Transverse colon (tissue), 4 donors: ENCODE results near the gene THOC7. TPM values are rescaled to one million over a fixed set of nuclear protein-coding genes. Genes with fewer than 3 reads are reported as not detected.

Source experiments
- DNase-seq: peaks from one replicate; pipeline ENCODE4 v3.0.0-alpha.2; 2019
- H3K27ac ChIP-seq, 4 donors: fragments of 200-600 bp; sonication (generic); 2 replicates each; pipeline ENCODE4 v1.5.1; 2016 to 2018; ENCODE audit warnings: inconsistent platforms in 4 of 4
- H3K27me3 ChIP-seq: fragments of 200-600 bp; sonication (generic); 2 replicates; pipeline ENCODE4 v1.5.1; 2017; ENCODE audit warnings: inconsistent platforms
- H3K36me3 ChIP-seq, 4 donors: fragments of 200-600 bp; sonication (generic); 2 replicates each; pipeline ENCODE4 v1.5.1; 2017 to 2019; ENCODE audit warnings: inconsistent platforms in 4 of 4
- H3K4me1 ChIP-seq, 4 donors: fragments of 200-600 bp; sonication (generic); 2 replicates each; pipeline ENCODE4 v1.5.1; 2017 to 2020; ENCODE audit warnings: inconsistent platforms in 4 of 4
- H3K4me3 ChIP-seq, 4 donors: fragments of 200-600 bp; sonication (generic); 1 replicate in 1 of 4; 2 replicates in 3 of 4; pipeline versions ENCODE4 v1.5.1 to v1.6.1; 2017 to 2019; ENCODE audit warnings: inconsistent platforms in 4 of 4
- H3K9me3 ChIP-seq, 2 donors: fragments of 200-600 bp; sonication (generic); 2 replicates each; pipeline ENCODE4 v1.5.1; 2017 to 2019; ENCODE audit warnings: inconsistent platforms in 2 of 2
- EP300 ChIP-seq: sonication (generic); formaldehyde crosslinking; IDR thresholded peaks from one replicate; pipeline ENCODE4 v1.6.1; 2017; ENCODE audit warnings: antibody characterized with exemption, low read depth
- POLR2A ChIP-seq: fragments of 450-650 bp; IDR thresholded peaks from one replicate; pipeline ENCODE4 v1.6.1; 2016; ENCODE audit warnings: antibody characterized with exemption, mild to moderate bottlenecking, moderate library complexity
- POLR2AphosphoS5 ChIP-seq, 3 donors: sonication (generic); formaldehyde crosslinking; IDR thresholded peaks; one replicate each; pipeline ENCODE4 v1.6.1; 2016; ENCODE audit warnings: antibody characterized with exemption in 3 of 3
- WGBS, 2 donors: methylation state at CpG; one replicate each; pipeline ENCODE4 v1.1.5; 2018; ENCODE audit warnings: low coverage in 1 of 2; 5-methylcytosine and 5-hydroxymethylcytosine counted together
- in situ Hi-C, 4 donors: fragments of 200-750 bp; cut with MboI; loops; one replicate each; pipeline versions ENCODE4 v1.15.0 to v1.15.1; 2017; ENCODE audit warnings: low sequenced_read_pairs in 3 of 4, low pct_ligation_motif_present in 1 of 4, low pct_unique_long_range_greater_than_20kb in 1 of 4
- intact Hi-C: fragments of 100-400 bp; cut with DNase I; formaldehyde crosslinking; loops from one replicate; pipeline ENCODE4 v1.15.1; 2023; ENCODE audit warnings: low total_unique reads
- total RNA-seq, 4 donors: library from RNA; depleted of rRNA; stranded (reverse); fragments of >200 nt; gene quantifications; one replicate each; pipeline ENCODE4 v1.1.0, GENCODE V29; 2016
- TF ChIP-seq, protein P1 (sequence below), 5 experiments: fragments of 200-600 bp in 3 of 5; fragments of 450-650 bp in 2 of 5; sonication (generic) in 3 of 5; IDR thresholded peaks; 1 replicate in 2 of 5; 2 replicates in 3 of 5; pipeline ENCODE4 v1.5.1; 2016 to 2017; ENCODE audit warnings: antibody characterized with exemption in 5 of 5, inconsistent platforms in 3 of 5, mild to moderate bottlenecking in 2 of 5, moderate library complexity in 1 of 5

The THOC7 gene
- total RNA-seq, 4 donors from 2014 or later = 5.2 to 54.5 (median 40.8) TPM

DNA sequence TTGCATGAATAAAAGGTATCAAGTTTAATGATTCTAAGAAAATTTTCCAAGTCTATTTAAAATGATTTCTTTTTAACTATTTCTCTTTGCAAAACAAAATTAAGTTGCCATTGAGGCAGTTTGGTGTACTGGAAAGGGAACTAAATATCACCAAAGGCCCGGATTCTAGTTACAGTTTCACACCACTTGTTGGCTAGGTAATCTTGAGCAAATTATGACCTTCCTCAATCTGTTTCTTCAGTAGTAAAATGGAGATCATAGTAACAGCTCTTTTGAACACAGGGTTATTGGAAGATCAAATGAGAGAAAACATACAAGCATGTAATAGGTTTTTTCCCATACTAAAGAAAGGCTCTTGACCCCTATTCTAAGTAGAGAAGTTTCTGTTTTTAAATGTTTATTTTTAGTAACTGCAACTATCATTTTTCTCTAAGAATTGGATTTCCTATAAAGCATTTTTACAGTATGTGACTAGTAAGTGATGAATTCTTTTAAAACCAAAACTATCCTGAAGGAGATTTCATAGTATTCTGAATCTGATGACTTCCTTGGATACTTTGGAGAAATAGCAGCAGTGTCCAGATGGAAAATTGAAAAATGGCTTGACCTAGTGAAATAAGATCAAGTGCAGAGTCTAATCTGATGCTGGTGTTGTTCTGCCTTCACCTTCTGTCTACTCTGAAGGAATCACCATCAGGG, 32.9 kb upstream of the THOC7 start:
- Histone ChIP-seq H3K4me3 (no peak overlapping the region), H3K27me3 (no peaks in the 10 kb centered on the region), H3K27ac (no peak overlapping the region), H3K9me3 (no peaks in the 10 kb centered on the region), H3K4me1 (peaks cover 0 to 17% (median 4%) of the 10 kb centered on the region in 4 donors), H3K36me3 (peaks cover 0 to 9% (median 2%) of the 10 kb centered on the region in 4 donors)
- intact Hi-C loops (no loop called here), in situ Hi-C loops (no loop called here)
- TF ChIP-seq POLR2AphosphoS5 (IDR thresholded peaks at IDR 0.05) = no peak
- 45 to 50% methylated on average over 1 of the region's 1 CpG for WGBS, 2 donors
- DNase-seq = no peak

DNA sequence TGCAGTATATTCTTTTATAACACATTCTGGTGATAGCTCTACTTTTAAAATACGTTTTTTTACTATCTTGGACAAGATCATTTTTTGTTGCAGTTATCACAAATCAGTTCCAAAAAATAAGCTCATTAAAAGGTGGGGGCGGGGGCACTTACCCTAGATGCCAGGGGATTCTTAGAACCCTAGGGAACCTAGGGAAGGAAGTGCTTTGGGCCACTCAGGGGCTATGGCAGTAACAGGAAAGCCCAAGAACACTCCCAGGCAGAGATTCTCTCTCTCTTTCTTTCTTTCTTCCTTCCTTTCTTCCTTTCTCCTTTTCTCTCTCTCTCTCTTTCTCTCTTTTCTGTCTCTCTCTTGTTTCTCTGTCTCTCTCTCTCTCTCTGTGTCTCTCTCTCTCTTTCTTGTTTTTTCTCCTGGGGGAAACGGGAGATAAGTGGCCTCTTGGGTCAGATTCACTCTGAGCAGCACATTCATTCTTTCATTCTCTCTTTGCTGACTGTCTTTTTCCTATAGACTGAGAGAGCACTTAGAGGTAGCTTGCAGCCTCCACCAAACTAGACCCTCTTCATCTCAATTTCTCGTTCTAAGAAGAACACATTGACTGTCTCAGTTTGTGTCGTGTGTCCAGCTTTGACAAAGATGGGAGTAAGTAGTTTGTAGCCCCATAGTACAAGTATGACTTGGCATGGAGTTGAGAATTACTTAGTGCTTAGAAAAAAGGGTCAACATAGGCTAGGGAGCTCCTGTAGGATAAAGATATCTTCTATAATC, 32.0 kb upstream of the THOC7 start:
- intact Hi-C loops = no loop called here
- Histone ChIP-seq H3K4me3 (no peak overlapping the region), H3K9me3 (no peaks in the 10 kb centered on the region), H3K27me3 (no peaks in the 10 kb centered on the region), H3K36me3 (peaks cover 0 to 9% (median 2%) of the 10 kb centered on the region in 4 donors), H3K27ac (no peak overlapping the region), H3K4me1 (peaks cover 0 to 17% (median 4%) of the 10 kb centered on the region in 4 donors)
- WGBS, 2 donors = 77 to 78% methylated on average over 5 of the region's 5 CpGs
- in situ Hi-C loops = no loop called here
- TF ChIP-seq POLR2AphosphoS5 (IDR thresholded peaks at IDR 0.05) (no peak), POLR2A (no peak), EP300 (no peak)
- TF ChIP-seq, protein P1, sequence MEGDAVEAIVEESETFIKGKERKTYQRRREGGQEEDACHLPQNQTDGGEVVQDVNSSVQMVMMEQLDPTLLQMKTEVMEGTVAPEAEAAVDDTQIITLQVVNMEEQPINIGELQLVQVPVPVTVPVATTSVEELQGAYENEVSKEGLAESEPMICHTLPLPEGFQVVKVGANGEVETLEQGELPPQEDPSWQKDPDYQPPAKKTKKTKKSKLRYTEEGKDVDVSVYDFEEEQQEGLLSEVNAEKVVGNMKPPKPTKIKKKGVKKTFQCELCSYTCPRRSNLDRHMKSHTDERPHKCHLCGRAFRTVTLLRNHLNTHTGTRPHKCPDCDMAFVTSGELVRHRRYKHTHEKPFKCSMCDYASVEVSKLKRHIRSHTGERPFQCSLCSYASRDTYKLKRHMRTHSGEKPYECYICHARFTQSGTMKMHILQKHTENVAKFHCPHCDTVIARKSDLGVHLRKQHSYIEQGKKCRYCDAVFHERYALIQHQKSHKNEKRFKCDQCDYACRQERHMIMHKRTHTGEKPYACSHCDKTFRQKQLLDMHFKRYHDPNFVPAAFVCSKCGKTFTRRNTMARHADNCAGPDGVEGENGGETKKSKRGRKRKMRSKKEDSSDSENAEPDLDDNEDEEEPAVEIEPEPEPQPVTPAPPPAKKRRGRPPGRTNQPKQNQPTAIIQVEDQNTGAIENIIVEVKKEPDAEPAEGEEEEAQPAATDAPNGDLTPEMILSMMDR (IDR thresholded peaks at IDR 0.05) = no peak
- DNase-seq = no peak

GRCh38 chr3:63892773-63893352, 29.3 kb upstream of the THOC7 start:
- no peak for DNase-seq
- in situ Hi-C loops = no loop called here
- Histone ChIP-seq H3K27me3 (no peaks in the 10 kb centered on the region), H3K27ac (no peak overlapping the region), H3K9me3 (no peaks in the 10 kb centered on the region), H3K4me1 (peaks cover 0 to 17% (median 4%) of the 10 kb centered on the region in 4 donors), H3K4me3 (no peak overlapping the region), H3K36me3 (no peaks in the 10 kb centered on the region)
- TF ChIP-seq, protein P1 (IDR thresholded peaks at IDR 0.05) = no peak
- no peak for TF ChIP-seq POLR2A
- no peak for TF ChIP-seq POLR2AphosphoS5 (IDR thresholded peaks at IDR 0.05)
- TF ChIP-seq EP300 = no peak
- intact Hi-C loops = loop anchor here (5.0 kb wide), 1 partner anchor 229 kb away; no protein-coding TSS in a partner anchor
- 86 to 100% methylated on average over 1 of the region's 1 CpG for WGBS, 2 donors

DNA sequence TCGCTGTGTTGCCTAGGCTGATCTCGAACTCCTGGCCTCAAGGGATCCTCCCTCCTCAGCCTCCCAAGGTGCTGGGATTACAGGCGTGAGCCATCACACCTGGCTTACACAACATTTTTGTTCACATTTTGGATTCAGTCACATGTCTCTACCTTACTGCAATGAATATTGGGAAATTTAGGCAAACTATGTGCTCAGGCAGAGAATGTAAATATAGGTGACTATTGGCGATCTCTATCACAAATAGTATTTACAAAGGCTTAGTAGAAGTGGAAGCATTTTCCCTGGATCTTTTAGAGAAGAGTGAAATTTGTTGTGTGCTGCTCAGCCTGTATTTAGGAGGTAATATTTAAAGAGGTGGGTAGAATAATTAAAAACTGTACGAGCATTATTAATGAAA, 27.9 kb upstream of the THOC7 start:
- in situ Hi-C loops = no loop called here
- no peak overlapping the region for H3K27ac ChIP-seq
- WGBS, 2 donors = 90 to 100% methylated on average over 2 to 5 of the region's 5 CpGs

More for the DNA sequence above, 27.9 kb upstream of the THOC7 start:
- Histone ChIP-seq H3K27me3 (no peaks in the 10 kb centered on the region), H3K4me1 (peaks cover 0 to 21% (median 2%) of the 10 kb centered on the region in 4 donors), H3K4me3 (no peak overlapping the region), H3K9me3 (no peaks in the 10 kb centered on the region), H3K36me3 (no peaks in the 10 kb centered on the region)
- DNase-seq = no peak
- no peak for TF ChIP-seq POLR2AphosphoS5 (IDR thresholded peaks at IDR 0.05)
- TF ChIP-seq, protein P1 (IDR thresholded peaks at IDR 0.05) = no peak
- TF ChIP-seq EP300 = no peak
- no peak for TF ChIP-seq POLR2A
- intact Hi-C loops = loop anchor here (5.0 kb wide), 1 partner anchor 231 kb away; no protein-coding TSS in a partner anchor
